Kidney (tissue), 14 donors: ENCODE measurements around the gene MYO9A. TPM values are rescaled to one million over a fixed set of nuclear protein-coding genes. Genes with fewer than 3 reads are reported as not detected.
"Not testable (repeated sequence)": the region's sequence is repeated elsewhere in the genome, so short reads cannot be mapped to it uniquely, and the experiment has no call there.

Experiments
- DNase-seq, 5 donors: peaks; one replicate each; pipeline ENCODE4 v3.0.0-alpha.2; 2013 to 2020
- FAIRE-seq: peaks from 2 replicates; lab custom pipeline; 2012; peaks lifted over from hg19 to GRCh38; lab: Jason Lieb, UNC
- H3K27ac ChIP-seq, 2 donors: one replicate each; pipeline ENCODE4 v1.7.0; 2013; ENCODE audit warnings: low read depth in 2 of 2, low read length in 2 of 2, inconsistent platforms in 1 of 2
- H3K27me3 ChIP-seq: one replicate; pipeline ENCODE4 v1.7.1; 2013; ENCODE audit warnings: low read length, inconsistent platforms; ENCODE audit not compliant: control insufficient read depth, insufficient read depth
- H3K36me3 ChIP-seq, 3 donors: one replicate each; pipeline versions ENCODE4 v1.7.0 to v1.7.1; 2013; ENCODE audit warnings: low read length in 3 of 3, control low read depth in 1 of 3, inconsistent platforms in 1 of 3; ENCODE audit not compliant: insufficient read depth in 3 of 3, control insufficient read depth in 2 of 3
- H3K4me1 ChIP-seq, 3 donors: one replicate each; pipeline versions ENCODE4 v1.7.0 to v1.7.1; 2013; ENCODE audit warnings: low read length in 3 of 3, inconsistent platforms in 1 of 3, low read depth in 1 of 3; ENCODE audit not compliant: control insufficient read depth in 2 of 3, insufficient read depth in 2 of 3
- H3K4me3 ChIP-seq, 3 donors: one replicate each; pipeline versions ENCODE4 v1.7.0 to v1.8.1; 2013; ENCODE audit warnings: low read length in 3 of 3, control low read depth in 1 of 3, inconsistent platforms in 1 of 3
- H3K9ac ChIP-seq, 3 donors: one replicate each; pipeline versions ENCODE4 v1.7.0 to v1.7.1; 2013; ENCODE audit warnings: low read length in 3 of 3, control low read depth in 1 of 3, inconsistent platforms in 1 of 3
- H3K9me3 ChIP-seq, 3 donors: one replicate each; pipeline versions ENCODE4 v1.7.0 to v1.7.1; 2013; ENCODE audit warnings: low read length in 3 of 3, control low read depth in 1 of 3, inconsistent platforms in 1 of 3; ENCODE audit not compliant: control insufficient read depth in 2 of 3, insufficient read depth in 1 of 3
- intact Hi-C: fragments of 100-400 bp; cut with DNase I; formaldehyde crosslinking; loops from one replicate; pipeline ENCODE4 v1.11.1; 2022
- polyA plus RNA-seq: library from polyadenylated mRNA; stranded (reverse); fragments of 350-450 nt; fragmentation: Illumina TruSeq; extraction: RNeasy Lipid Tissue Mini Kit (QIAGEN cat#74804); gene quantifications from one replicate; pipeline ENCODE4 v1.2.3, GENCODE V29; 2014; ENCODE audit warnings: low read depth, low replicate concordance; ENCODE audit not compliant: insufficient read depth
- total RNA-seq: library from RNA; stranded (reverse); fragmentation: NEBNext Ultra II Directional; extraction: Animal tissue kit (Norgen Biotek cat#: 25700); gene quantifications from one replicate; pipeline ENCODE4 v1.2.1, GENCODE V29; 2021
- TF ChIP-seq, protein P1 (sequence below): IDR thresholded peaks from 3 replicates; pipeline ENCODE4 v1.5.1; 2012; ENCODE audit warnings: mild to moderate bottlenecking, moderate library complexity, borderline replicate concordance; ENCODE audit not compliant: insufficient read depth; ENCODE audit errors: extremely low read depth
- donor health status: control.
- donor health status: control.
- donor health status: control.
- donor health status: control.
- donor health status: control.
- donor health status: DM: yes; HTN: yes; CAD: no.
- donor health status: Normal renal cell carcinoma (clear cell type).

The MYO9A gene
- total and polyA plus RNA-seq, 2 donors from 2014 or later: 5.5 to 132 TPM

DNA sequence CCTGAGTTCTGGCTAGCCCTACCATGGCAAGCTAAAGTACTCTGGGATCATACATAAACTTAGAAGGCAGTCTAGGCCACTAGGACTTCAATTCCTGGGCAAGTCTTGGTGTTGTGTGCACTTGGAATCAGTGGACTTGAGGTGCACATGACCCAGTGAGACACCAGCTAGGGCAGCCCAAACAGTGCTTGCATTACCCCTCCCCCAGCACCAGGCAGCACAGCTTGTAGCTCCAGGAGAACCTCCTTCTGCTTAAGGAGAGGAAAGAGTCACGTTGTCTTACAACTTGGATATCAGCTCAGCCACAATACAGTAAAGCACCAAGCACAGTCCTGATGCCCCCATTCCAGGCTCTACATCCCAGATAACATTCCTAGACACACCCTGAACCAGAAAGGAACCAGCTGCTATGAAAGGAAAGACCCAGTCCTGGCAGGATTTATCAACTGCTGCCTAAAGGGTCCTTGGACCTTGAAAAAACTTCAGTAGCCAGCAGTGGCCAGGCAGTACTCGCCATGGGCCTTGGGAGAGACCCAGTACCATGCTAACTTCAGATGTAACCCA, 57.2 kb downstream of the MYO9A start:
- peaks cover 0 to 5% (median 0%) of the 10 kb centered on the region in 3 donors for H3K4me1 ChIP-seq
- no peaks in the 10 kb centered on the region for H3K36me3 ChIP-seq
- H3K9me3 ChIP-seq: peaks cover 0 to 5% (median 0%) of the 10 kb centered on the region in 3 donors
- no peak overlapping the region for H3K4me3 ChIP-seq
- TF ChIP-seq, protein P1, sequence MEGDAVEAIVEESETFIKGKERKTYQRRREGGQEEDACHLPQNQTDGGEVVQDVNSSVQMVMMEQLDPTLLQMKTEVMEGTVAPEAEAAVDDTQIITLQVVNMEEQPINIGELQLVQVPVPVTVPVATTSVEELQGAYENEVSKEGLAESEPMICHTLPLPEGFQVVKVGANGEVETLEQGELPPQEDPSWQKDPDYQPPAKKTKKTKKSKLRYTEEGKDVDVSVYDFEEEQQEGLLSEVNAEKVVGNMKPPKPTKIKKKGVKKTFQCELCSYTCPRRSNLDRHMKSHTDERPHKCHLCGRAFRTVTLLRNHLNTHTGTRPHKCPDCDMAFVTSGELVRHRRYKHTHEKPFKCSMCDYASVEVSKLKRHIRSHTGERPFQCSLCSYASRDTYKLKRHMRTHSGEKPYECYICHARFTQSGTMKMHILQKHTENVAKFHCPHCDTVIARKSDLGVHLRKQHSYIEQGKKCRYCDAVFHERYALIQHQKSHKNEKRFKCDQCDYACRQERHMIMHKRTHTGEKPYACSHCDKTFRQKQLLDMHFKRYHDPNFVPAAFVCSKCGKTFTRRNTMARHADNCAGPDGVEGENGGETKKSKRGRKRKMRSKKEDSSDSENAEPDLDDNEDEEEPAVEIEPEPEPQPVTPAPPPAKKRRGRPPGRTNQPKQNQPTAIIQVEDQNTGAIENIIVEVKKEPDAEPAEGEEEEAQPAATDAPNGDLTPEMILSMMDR: no peak
- no peak overlapping the region for H3K9ac ChIP-seq
- DNase-seq (peak in 1 of 5 donors; percentile 29), FAIRE-seq (no peak)
- H3K27me3 ChIP-seq: no peaks in the 10 kb centered on the region
- intact Hi-C loops: no loop called here
- H3K27ac ChIP-seq: no peak overlapping the region

DNA sequence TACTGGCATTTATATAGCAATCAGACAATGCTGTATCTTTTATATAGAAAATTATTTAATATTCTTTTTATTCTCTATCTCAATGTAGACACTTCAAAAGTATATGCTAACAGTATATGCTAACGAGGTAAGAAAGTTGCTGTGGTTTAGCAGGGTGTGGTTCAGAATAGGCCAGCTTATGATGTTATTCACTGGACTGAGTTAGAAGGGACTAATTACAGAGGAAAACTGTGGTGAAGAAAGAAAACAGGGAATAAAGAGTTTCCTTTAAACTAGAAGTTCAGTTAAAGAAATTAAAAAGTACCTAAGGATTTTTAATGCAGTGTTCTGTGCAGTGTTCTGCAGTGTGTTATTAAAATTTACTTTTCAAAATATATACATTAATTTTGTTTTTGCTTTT, 59.4 kb downstream of the MYO9A start:
- Histone ChIP-seq H3K27me3 (no peaks in the 10 kb centered on the region), H3K4me1 (peaks cover 0 to 5% (median 0%) of the 10 kb centered on the region in 3 donors), H3K9me3 (peaks cover 0 to 5% (median 0%) of the 10 kb centered on the region in 3 donors), H3K4me3 (no peak overlapping the region), H3K27ac (no peak overlapping the region), H3K36me3 (no peaks in the 10 kb centered on the region), H3K9ac (no peak overlapping the region)
- TF ChIP-seq, protein P1: no peak
- FAIRE-seq: no peak
- DNase-seq: no peak
- intact Hi-C loops: no loop called here

DNA sequence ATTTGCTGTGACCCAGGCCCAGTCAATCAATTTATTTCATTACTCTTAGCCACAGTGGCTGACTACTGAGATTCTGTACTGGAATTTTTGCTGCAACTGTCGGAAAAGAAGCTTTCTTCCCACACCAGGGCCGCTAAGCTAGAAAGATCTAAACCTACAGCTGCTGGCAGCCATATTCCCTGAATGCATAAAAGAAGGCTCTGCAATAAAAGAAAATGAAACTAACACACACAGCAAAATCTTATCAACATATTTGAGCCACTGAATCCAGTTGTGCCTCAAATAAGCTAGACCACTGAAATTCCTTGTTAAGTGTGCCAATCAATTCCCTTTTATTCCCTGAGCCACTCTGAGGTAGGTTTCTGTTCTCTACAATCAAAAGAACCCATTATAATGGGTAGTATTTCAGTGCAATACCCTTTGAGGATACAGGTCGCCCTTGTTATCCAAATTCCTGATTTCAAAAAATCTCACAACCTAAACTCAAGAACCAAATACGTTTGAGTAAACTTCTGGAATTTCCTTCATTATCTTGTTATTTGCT, 60.3 kb downstream of the MYO9A start:
- intact Hi-C loops: no loop called here

DNA sequence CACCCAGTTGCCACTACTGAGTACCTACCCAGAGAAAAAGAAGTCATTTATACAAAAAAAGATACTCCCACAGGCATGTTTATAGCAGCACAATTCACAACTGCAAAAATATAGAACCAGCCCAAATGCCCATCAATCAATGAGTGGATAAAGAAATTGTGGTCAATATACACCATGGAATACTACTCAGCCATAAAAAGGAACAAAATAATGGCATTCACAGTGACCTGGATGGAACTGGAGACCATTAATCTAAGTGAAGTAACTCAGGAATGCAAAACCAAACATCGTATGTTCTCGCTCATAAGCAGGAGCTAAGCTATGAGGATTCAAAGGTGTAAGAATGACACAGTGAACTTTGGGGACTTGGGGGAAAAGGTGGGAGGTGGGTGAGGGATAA, 61.7 kb downstream of the MYO9A start:
- H3K4me3 ChIP-seq, DNase-seq, H3K27ac ChIP-seq, H3K9me3 ChIP-seq, H3K4me1 ChIP-seq, intact Hi-C loops, FAIRE-seq, H3K36me3 ChIP-seq, H3K9ac ChIP-seq, H3K27me3 ChIP-seq: not testable (repeated sequence)

More for the DNA sequence above, 60.3 kb downstream of the MYO9A start:
- FAIRE-seq (no peak), DNase-seq (peak in 1 of 5 donors; percentile 37)
- Histone ChIP-seq H3K27ac (no peak overlapping the region), H3K36me3 (no peaks in the 10 kb centered on the region), H3K27me3 (no peaks in the 10 kb centered on the region), H3K9me3 (peaks cover 0 to 1% (median 0%) of the 10 kb centered on the region in 3 donors), H3K4me1 (peaks cover 0 to 5% (median 0%) of the 10 kb centered on the region in 3 donors), H3K4me3 (peak overlapping the region in 2 of 3 donors; percentile 9 to 11), H3K9ac (no peak overlapping the region)
- TF ChIP-seq, protein P1: no peak

DNA sequence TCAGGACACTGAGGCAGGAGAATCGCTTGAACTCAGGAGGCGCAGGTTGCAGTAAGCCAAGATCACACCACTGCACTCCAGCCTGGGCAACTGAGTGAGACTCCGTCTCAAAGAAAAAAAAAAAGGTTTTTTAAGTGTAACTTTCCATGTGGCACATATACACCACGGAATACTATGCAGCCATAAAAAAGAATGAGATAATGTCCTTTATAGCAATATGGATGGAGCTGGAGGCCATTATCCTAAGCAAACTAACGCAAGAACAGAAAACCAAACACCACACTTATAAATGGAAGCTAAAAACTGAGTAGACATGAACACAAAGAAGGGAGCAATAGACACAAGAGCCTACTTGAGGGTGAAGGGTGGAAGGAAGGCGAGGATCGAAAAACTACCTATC, 64.7 kb downstream of the MYO9A start:
- H3K9ac ChIP-seq, H3K27me3 ChIP-seq, H3K4me1 ChIP-seq, H3K36me3 ChIP-seq, H3K4me3 ChIP-seq, intact Hi-C loops, FAIRE-seq, H3K9me3 ChIP-seq, H3K27ac ChIP-seq, DNase-seq: not testable (repeated sequence)
